Caco-2 (cell line): Measurements from ENCODE around the gene ATP8A1. TPM values are rescaled to one million over a fixed set of nuclear protein-coding genes. Genes with fewer than 3 reads are reported as not detected.

ENCODE experiments used
- BruUV-seq: library from RNA; stranded (reverse); fragments of 400-500 nt; replicated peaks from 2 replicates; lab custom pipeline; 2021; lab: Mats Ljungman, UMichigan
- CTCF ChIA-PET: fragments of 300-600 bp; sonication (Branson Sonifier 250); formaldehyde crosslinking; loops from one replicate; lab custom pipeline; 2022; ENCODE audit warnings: antibody characterized with exemption; lab: Charles Lee
- POLR2A ChIA-PET: fragments of 300-600 bp; sonication (Branson Sonifier 250); formaldehyde crosslinking; loops from one replicate; lab custom pipeline; 2022; ENCODE audit warnings: antibody characterized with exemption; lab: Charles Lee
- DNase-seq, 2 experiments: peaks; one replicate each; pipeline versions ENCODE4 v3.0.0 to v3.0.0-alpha.2; 2020 to 2022
- H3K27me3 ChIP-seq: replicated peaks from 2 replicates; pipeline ENCODE4 v1.6.0; 2011; ENCODE audit warnings: low read length; ENCODE audit not compliant: control insufficient read depth, insufficient read depth
- H3K36me3 ChIP-seq: 2 replicates; pipeline ENCODE4 v1.5.1; 2011; ENCODE audit warnings: low read length; ENCODE audit not compliant: control insufficient read depth, insufficient read depth
- H3K4me1 ChIP-seq: fragments of 250-450 bp; sonication (Bioruptor Pico); 2 replicates; pipeline ENCODE4 v1.5.1; 2020; ENCODE audit warnings: mild to moderate bottlenecking
- H3K4me3 ChIP-seq: 2 replicates; pipeline ENCODE4 v1.5.1; 2011; ENCODE audit warnings: low read depth, mild to moderate bottlenecking, control low read depth, low read length
- H3K9me3 ChIP-seq: fragments of 250-450 bp; sonication (Bioruptor Pico); 2 replicates; pipeline ENCODE4 v1.5.1; 2020; ENCODE audit warnings: mild to moderate bottlenecking, moderate library complexity
- H3K27ac Mint-ChIP-seq: one replicate; pipeline ENCODE4 v1.8.0; 2022; ENCODE audit warnings: mixed read lengths; ENCODE audit not compliant: unreplicated experiment
- H3K27me3 Mint-ChIP-seq: one replicate; pipeline ENCODE4 v1.8.0; 2022; ENCODE audit warnings: mixed read lengths; ENCODE audit not compliant: insufficient read depth, unreplicated experiment
- H3K36me3 Mint-ChIP-seq: one replicate; pipeline ENCODE4 v1.8.0; 2022; ENCODE audit warnings: mild to moderate bottlenecking, mixed read lengths; ENCODE audit not compliant: insufficient read depth, unreplicated experiment
- H3K4me1 Mint-ChIP-seq: one replicate; pipeline ENCODE4 v1.8.0; 2022; ENCODE audit warnings: low read depth, mixed read lengths; ENCODE audit not compliant: unreplicated experiment
- H3K4me3 Mint-ChIP-seq: one replicate; pipeline ENCODE4 v1.8.0; 2022; ENCODE audit warnings: mild to moderate bottlenecking, moderate library complexity, mixed read lengths; ENCODE audit not compliant: unreplicated experiment
- H3K9me3 Mint-ChIP-seq: one replicate; pipeline ENCODE4 v1.8.0; 2022; ENCODE audit warnings: mixed read lengths; ENCODE audit not compliant: unreplicated experiment
- intact Hi-C: fragments of 100-400 bp; cut with micrococcal nuclease; formaldehyde crosslinking; loops from one replicate; pipeline ENCODE4 v1.10.0; 2022; ENCODE audit not compliant: unreplicated experiment
- total RNA-seq: library from RNA; stranded (reverse); gene quantifications from 2 replicates; pipeline ENCODE4 v1.2.3, GENCODE V29; 2022
- TF ChIP-seq, protein P1 (sequence below), 2 experiments: fragments of 200-600 bp in 1 of 2; IDR thresholded peaks; 1 replicate in 1 of 2; 2 replicates in 1 of 2; pipeline versions ENCODE4 v1.5.1 to v1.8.0; 2011 to 2022; ENCODE audit warnings: antibody characterized with exemption in 1 of 2, control low read depth in 1 of 2, inconsistent platforms in 1 of 2, low read depth in 1 of 2, low read length in 1 of 2, mild to moderate bottlenecking in 1 of 2, moderate library complexity in 1 of 2; ENCODE audit not compliant: insufficient read depth in 1 of 2, severe bottlenecking in 1 of 2, unreplicated experiment in 1 of 2

Gene ATP8A1
- total RNA-seq, 1 experiment from 2014 or later = 9.3 TPM

DNA sequence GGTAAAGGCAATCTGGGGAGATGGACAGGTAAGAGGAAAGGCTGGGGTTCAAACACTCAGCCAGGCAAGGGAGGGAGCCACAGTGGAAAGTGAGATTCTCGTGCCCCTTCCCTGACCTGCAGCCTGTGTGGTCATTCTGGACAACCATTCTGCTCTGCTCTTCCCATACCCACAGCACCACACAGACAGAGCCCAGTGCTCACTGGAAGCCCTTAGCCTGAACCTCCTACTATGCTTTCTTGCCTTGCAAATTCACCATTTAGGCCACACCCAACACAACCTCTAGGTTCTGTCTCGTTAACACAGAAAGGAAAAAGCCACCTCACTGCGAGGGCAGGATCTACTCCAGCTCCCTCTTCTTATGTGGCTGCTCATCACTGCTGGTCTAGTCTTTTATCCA lies 166.9 kb downstream of the ATP8A1 start:
- H3K36me3 Mint-ChIP-seq = no peaks in the 10 kb centered on the region
- BruUV-seq = no TSS peak

DNA sequence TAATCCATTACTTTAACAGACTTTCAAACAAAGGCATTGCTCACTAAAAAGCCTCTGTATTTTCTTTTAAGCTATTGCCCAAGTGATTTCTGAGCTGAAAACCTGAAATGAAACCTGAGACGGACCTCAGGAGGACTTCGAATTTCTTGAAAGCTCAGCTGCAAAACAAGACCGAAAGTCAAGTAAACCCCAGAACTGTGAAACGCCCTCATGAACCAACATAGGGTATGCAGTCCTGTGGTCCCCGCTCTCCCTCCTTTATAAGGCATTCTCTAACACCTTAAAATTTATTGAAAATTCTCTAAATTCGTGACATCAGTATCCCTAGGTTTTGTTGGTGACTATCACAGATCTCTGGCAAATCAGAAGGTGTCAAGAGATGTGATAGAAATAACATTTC lies 167.8 kb downstream of the ATP8A1 start:
- Histone ChIP-seq H3K36me3 (no peaks in the 10 kb centered on the region), H3K9me3 (no peaks in the 10 kb centered on the region), H3K27me3 (no peaks in the 10 kb centered on the region), H3K4me3 (no peak overlapping the region), H3K4me1 (peaks cover 12% of the 10 kb centered on the region)
- no peaks in the 10 kb centered on the region for H3K9me3 Mint-ChIP-seq
- ChIA-PET CTCF (no interaction called here), POLR2A (no interaction called here)
- no peaks in the 10 kb centered on the region for H3K4me1 Mint-ChIP-seq
- DNase-seq = no peak
- no peaks in the 10 kb centered on the region for H3K27me3 Mint-ChIP-seq
- no peak overlapping the region for H3K4me3 Mint-ChIP-seq
- intact Hi-C loops = no loop called here
- no peak overlapping the region for H3K27ac Mint-ChIP-seq
- no peaks in the 10 kb centered on the region for H3K36me3 Mint-ChIP-seq
- TF ChIP-seq, protein P1, sequence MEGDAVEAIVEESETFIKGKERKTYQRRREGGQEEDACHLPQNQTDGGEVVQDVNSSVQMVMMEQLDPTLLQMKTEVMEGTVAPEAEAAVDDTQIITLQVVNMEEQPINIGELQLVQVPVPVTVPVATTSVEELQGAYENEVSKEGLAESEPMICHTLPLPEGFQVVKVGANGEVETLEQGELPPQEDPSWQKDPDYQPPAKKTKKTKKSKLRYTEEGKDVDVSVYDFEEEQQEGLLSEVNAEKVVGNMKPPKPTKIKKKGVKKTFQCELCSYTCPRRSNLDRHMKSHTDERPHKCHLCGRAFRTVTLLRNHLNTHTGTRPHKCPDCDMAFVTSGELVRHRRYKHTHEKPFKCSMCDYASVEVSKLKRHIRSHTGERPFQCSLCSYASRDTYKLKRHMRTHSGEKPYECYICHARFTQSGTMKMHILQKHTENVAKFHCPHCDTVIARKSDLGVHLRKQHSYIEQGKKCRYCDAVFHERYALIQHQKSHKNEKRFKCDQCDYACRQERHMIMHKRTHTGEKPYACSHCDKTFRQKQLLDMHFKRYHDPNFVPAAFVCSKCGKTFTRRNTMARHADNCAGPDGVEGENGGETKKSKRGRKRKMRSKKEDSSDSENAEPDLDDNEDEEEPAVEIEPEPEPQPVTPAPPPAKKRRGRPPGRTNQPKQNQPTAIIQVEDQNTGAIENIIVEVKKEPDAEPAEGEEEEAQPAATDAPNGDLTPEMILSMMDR (IDR thresholded peaks at IDR 0.05; ENCODE audit: insufficient read depth in 1 of 2, low read depth in 1 of 2, low read length in 1 of 2, severe bottlenecking in 1 of 2, unreplicated experiment in 1 of 2) = no peak
- BruUV-seq = no TSS peak

More for the DNA sequence above, 166.9 kb downstream of the ATP8A1 start:
- Mint-ChIP-seq H3K27me3 (no peaks in the 10 kb centered on the region), H3K4me3 (no peak overlapping the region), H3K9me3 (no peaks in the 10 kb centered on the region), H3K4me1 (no peaks in the 10 kb centered on the region), H3K27ac (no peak overlapping the region)
- no peaks in the 10 kb centered on the region for H3K9me3 ChIP-seq
- POLR2A ChIA-PET = no interaction called here
- H3K4me1 ChIP-seq = peaks cover 12% of the 10 kb centered on the region
- H3K27me3 ChIP-seq = no peaks in the 10 kb centered on the region
- H3K36me3 ChIP-seq = no peaks in the 10 kb centered on the region
- TF ChIP-seq, protein P1 (IDR thresholded peaks at IDR 0.05; ENCODE audit: insufficient read depth in 1 of 2, low read depth in 1 of 2, low read length in 1 of 2, severe bottlenecking in 1 of 2, unreplicated experiment in 1 of 2) = no peak
- CTCF ChIA-PET = no interaction called here
- H3K4me3 ChIP-seq = no peak overlapping the region
- intact Hi-C loops = no loop called here
- DNase-seq = no peak

DNA sequence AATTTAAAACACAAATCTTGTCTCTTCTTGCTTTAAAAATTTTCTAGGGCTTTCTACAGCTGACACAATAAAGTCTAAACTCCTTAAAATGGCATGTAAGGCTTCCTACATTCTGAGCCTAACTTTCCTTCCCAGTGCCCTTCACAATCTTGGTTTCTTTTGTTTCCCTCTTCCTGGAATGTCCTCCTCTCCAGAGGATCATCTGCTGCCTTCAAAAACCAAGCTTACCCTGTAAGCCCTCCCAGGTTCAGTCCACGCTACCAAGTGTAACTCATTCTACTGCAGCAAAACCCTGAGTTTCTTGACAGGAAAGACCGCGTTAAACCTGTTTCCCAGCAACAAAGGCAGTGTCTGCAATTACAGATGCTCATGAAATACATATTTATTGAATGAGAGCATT lies 168.4 kb downstream of the ATP8A1 start:
- Histone ChIP-seq H3K4me1 (peaks cover 11% of the 10 kb centered on the region), H3K36me3 (no peaks in the 10 kb centered on the region), H3K9me3 (no peaks in the 10 kb centered on the region), H3K4me3 (no peak overlapping the region), H3K27me3 (no peaks in the 10 kb centered on the region)
- BruUV-seq = no TSS peak
- no peak overlapping the region for H3K4me3 Mint-ChIP-seq
- H3K27me3 Mint-ChIP-seq = no peaks in the 10 kb centered on the region
- POLR2A ChIA-PET = no interaction called here
- DNase-seq = no peak
- no peaks in the 10 kb centered on the region for H3K36me3 Mint-ChIP-seq
- H3K9me3 Mint-ChIP-seq = no peaks in the 10 kb centered on the region
- TF ChIP-seq, protein P1 (IDR thresholded peaks at IDR 0.05; ENCODE audit: insufficient read depth in 1 of 2, low read depth in 1 of 2, low read length in 1 of 2, severe bottlenecking in 1 of 2, unreplicated experiment in 1 of 2) = no peak
- no peaks in the 10 kb centered on the region for H3K4me1 Mint-ChIP-seq
- intact Hi-C loops = no loop called here
- no peak overlapping the region for H3K27ac Mint-ChIP-seq
- CTCF ChIA-PET = no interaction called here
